BE2C (cell line): Measurements from ENCODE around the gene ARL4A.

Source experiments
- DNase-seq: peaks from one replicate; pipeline ENCODE4 v3.0.0-alpha.2; 2020
- H3K27me3 ChIP-seq: fragments of 250-450 bp; sonication (Bioruptor Pico); 2 replicates; pipeline ENCODE4 v1.5.1; 2020; ENCODE audit warnings: mild to moderate bottlenecking
- H3K36me3 ChIP-seq: fragments of 250-450 bp; sonication (Bioruptor Pico); 2 replicates; pipeline ENCODE4 v1.5.1; 2020; ENCODE audit warnings: mild to moderate bottlenecking
- H3K4me1 ChIP-seq: fragments of 250-450 bp; sonication (Bioruptor Pico); 2 replicates; pipeline ENCODE4 v1.5.1; 2020
- H3K4me3 ChIP-seq: 2 replicates; pipeline ENCODE4 v1.5.1; 2011; ENCODE audit warnings: low read depth, low read length
- H3K9me3 ChIP-seq: fragments of 250-450 bp; sonication (Bioruptor Pico); 2 replicates; pipeline ENCODE4 v1.5.1; 2020
- TF ChIP-seq, protein P1 (sequence below): IDR thresholded peaks from 2 replicates; pipeline ENCODE4 v1.5.1; 2012; ENCODE audit warnings: mild to moderate bottlenecking, low read depth, low read length

Gene ARL4A

DNA sequence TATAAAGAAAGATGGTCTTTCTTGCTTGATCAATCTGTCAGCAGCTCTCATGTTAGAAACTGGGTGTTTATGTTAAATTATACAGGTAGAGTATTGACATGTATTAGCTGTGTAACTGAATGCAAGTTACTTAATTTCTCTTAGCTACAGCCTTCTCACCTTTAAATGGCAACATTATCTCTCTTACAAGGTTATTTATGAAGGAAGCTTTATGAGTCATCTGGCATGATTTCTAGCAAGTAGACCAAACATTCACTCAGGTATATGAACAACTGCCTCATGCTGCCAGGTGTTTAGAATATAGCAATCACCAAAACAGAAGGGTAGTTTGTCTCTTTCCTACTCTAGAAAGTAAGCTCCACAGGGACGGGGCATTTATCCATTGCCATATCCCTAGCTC is 8.5 kb downstream of the ARL4A start:
- no peaks in the 10 kb centered on the region for H3K36me3 ChIP-seq
- no peaks in the 10 kb centered on the region for H3K27me3 ChIP-seq
- TF ChIP-seq, protein P1, sequence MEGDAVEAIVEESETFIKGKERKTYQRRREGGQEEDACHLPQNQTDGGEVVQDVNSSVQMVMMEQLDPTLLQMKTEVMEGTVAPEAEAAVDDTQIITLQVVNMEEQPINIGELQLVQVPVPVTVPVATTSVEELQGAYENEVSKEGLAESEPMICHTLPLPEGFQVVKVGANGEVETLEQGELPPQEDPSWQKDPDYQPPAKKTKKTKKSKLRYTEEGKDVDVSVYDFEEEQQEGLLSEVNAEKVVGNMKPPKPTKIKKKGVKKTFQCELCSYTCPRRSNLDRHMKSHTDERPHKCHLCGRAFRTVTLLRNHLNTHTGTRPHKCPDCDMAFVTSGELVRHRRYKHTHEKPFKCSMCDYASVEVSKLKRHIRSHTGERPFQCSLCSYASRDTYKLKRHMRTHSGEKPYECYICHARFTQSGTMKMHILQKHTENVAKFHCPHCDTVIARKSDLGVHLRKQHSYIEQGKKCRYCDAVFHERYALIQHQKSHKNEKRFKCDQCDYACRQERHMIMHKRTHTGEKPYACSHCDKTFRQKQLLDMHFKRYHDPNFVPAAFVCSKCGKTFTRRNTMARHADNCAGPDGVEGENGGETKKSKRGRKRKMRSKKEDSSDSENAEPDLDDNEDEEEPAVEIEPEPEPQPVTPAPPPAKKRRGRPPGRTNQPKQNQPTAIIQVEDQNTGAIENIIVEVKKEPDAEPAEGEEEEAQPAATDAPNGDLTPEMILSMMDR: no peak
- H3K9me3 ChIP-seq: no peaks in the 10 kb centered on the region
- DNase-seq: no peak
- no peak overlapping the region for H3K4me3 ChIP-seq
- H3K4me1 ChIP-seq: no peaks in the 10 kb centered on the region

DNA sequence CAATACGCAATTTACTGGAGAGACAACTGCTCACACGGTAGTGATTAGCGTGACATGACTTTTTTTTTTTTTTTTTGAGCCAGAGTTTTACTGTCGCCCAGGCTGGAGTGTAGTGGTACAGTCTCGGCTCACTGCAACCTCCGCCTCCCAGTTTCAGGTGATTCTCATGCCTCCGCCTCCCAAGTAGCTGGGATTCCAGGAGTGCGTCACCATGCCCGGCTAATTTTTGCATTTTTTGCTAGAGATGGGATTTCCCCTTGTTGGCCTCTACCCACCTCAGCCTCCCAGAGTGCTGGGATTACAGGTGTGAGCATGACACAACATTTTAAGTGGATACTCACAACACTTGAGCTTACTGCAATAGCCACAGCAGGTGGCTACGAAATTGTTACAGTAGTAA is 11.9 kb downstream of the ARL4A start:
- Histone ChIP-seq H3K9me3 (no peaks in the 10 kb centered on the region), H3K36me3 (no peaks in the 10 kb centered on the region), H3K27me3 (no peaks in the 10 kb centered on the region), H3K4me3 (no peak overlapping the region), H3K4me1 (no peaks in the 10 kb centered on the region)
- TF ChIP-seq, protein P1: no peak
- no peak for DNase-seq

GRCh38 chr7:12701433-12701832 is 14.0 kb downstream of the ARL4A start:
- H3K4me1 ChIP-seq: no peaks in the 10 kb centered on the region
- H3K36me3 ChIP-seq: no peaks in the 10 kb centered on the region
- H3K4me3 ChIP-seq: no peak overlapping the region
- no peak for DNase-seq
- TF ChIP-seq, protein P1: no peak
- no peaks in the 10 kb centered on the region for H3K9me3 ChIP-seq
- H3K27me3 ChIP-seq: no peaks in the 10 kb centered on the region

DNA sequence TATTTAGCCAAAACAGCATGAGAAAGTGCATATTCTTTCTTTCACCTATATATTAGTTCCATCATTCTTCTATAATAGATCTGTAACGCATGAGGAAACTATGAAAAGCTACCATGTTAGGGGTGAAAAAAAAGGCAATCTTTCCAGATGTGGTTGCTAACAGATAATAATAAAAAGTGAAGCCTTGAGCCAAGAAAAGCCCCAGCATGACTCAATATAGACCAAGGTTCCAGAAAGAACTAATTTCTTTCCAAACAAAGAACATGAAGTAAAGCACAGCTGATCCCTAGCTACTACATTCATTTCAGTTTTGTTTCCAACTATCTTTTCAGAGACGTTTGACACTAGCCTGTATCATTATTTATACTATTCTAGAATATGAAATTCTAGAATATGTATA is 16.4 kb downstream of the ARL4A start:
- TF ChIP-seq, protein P1: no peak
- no peaks in the 10 kb centered on the region for H3K9me3 ChIP-seq
- no peak for DNase-seq
- H3K27me3 ChIP-seq: no peaks in the 10 kb centered on the region
- H3K4me1 ChIP-seq: no peaks in the 10 kb centered on the region
- no peak overlapping the region for H3K4me3 ChIP-seq
- H3K36me3 ChIP-seq: no peaks in the 10 kb centered on the region

DNA sequence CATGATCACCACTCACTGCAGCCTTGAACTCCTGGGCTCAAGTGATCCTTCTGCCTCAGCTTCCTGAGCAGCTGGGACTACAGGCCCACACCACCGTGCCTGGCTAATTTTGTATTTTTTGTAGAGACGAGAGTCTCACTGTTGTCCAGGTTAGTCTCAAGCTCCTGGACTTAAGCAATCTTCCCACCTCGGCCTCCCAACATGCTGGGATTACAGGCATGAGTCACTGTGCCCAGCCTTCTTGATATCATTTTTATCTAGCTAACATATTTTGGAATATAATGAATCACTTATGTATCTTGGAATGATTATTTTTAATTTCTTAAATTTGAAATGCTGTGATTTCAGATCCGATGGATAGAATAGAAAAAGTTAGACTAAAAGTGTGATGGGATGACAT is 18.4 kb downstream of the ARL4A start:
- TF ChIP-seq, protein P1: no peak
- no peaks in the 10 kb centered on the region for H3K4me1 ChIP-seq
- DNase-seq: no peak
- H3K4me3 ChIP-seq: no peak overlapping the region
- H3K27me3 ChIP-seq: no peaks in the 10 kb centered on the region
- no peaks in the 10 kb centered on the region for H3K9me3 ChIP-seq
- H3K36me3 ChIP-seq: no peaks in the 10 kb centered on the region

- Histone ChIP-seq H3K36me3 (no peaks in the 10 kb centered on the region), H3K27me3 (no peaks in the 10 kb centered on the region), H3K9me3 (no peaks in the 10 kb centered on the region), H3K4me3 (no peak overlapping the region), H3K4me1 (no peaks in the 10 kb centered on the region)
- DNase-seq: no peak
- TF ChIP-seq, protein P1: no peak
These were observed 19.6 kb downstream of the ARL4A start for GRCh38 chr7:12706900-12707536.
